Gastroesophageal sphincter (tissue), 3 donors: ENCODE measurements around the gene CYBC1.

Experiments used
- EP300 ChIP-seq: sonication (generic); formaldehyde crosslinking; IDR thresholded peaks from one replicate; pipeline ENCODE4 v1.6.1; 2017; ENCODE audit warnings: antibody characterized with exemption, mild to moderate bottlenecking
- TF ChIP-seq, protein P1 (sequence below), 4 experiments: fragments of 200-600 bp in 2 of 4; fragments of 450-650 bp in 2 of 4; sonication (generic) in 1 of 4; IDR thresholded peaks; one replicate each; pipeline ENCODE4 v1.5.1; 2017 to 2019; ENCODE audit warnings: antibody characterized with exemption in 4 of 4, mild to moderate bottlenecking in 2 of 4, moderate library complexity in 2 of 4

DNA sequence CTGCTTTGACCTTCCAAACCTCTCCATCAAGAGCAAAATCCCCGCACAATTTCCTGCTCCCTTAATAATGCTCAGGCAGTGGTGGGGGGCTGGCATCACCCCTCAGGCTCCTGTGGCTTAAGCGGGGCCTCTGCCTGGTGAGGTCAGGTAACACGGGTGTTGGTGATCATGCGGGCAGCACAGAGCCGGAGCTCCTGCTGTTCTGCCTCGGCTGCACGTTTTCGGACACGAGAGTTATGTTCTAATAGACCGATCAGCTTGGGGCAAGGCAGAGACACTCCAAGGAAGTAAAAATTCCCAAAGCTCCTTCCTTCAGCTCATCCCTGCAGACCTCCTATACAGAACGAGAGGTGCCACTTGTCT is 14.0 kb upstream of the CYBC1 start:
- TF ChIP-seq, protein P1, sequence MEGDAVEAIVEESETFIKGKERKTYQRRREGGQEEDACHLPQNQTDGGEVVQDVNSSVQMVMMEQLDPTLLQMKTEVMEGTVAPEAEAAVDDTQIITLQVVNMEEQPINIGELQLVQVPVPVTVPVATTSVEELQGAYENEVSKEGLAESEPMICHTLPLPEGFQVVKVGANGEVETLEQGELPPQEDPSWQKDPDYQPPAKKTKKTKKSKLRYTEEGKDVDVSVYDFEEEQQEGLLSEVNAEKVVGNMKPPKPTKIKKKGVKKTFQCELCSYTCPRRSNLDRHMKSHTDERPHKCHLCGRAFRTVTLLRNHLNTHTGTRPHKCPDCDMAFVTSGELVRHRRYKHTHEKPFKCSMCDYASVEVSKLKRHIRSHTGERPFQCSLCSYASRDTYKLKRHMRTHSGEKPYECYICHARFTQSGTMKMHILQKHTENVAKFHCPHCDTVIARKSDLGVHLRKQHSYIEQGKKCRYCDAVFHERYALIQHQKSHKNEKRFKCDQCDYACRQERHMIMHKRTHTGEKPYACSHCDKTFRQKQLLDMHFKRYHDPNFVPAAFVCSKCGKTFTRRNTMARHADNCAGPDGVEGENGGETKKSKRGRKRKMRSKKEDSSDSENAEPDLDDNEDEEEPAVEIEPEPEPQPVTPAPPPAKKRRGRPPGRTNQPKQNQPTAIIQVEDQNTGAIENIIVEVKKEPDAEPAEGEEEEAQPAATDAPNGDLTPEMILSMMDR (IDR thresholded peaks at IDR 0.05), result no peak
- no peak for TF ChIP-seq EP300
